NCI-H2029 treated with DMSO at 0.1 percent for 48 hours (cell line): ENCODE measurements around the gene FXR1.
A peak's percentile ranks its signal among the peaks of the same experiment; 100 is the strongest.
"Not testable (repeated sequence)": the region's sequence is repeated elsewhere in the genome, so short reads cannot be mapped to it uniquely, and the experiment has no call there.

Source experiments
- DNase-seq: peaks from one replicate; lab custom pipeline; 2025; lab: John Stamatoyannopoulos, UW

The FXR1 gene

DNA sequence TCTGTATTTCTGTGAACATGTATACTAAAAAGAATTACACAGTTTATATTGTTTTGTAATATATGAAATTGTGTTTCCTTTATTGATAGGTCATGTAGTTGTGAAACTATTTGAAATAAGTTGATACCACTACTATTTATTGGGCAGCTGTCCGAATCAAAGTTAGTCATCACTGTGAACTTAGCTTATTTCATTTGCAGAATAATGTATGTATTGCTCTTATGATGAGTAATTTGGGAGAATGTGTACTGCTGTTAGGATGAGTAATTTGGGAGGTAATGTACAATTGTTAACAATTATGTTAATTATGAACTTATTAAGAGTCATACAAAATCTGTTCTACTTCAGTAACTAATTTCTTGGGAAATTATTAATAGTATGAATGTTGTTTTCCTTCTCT lies 22.2 kb downstream of the FXR1 start:
- no peak for DNase-seq

DNA sequence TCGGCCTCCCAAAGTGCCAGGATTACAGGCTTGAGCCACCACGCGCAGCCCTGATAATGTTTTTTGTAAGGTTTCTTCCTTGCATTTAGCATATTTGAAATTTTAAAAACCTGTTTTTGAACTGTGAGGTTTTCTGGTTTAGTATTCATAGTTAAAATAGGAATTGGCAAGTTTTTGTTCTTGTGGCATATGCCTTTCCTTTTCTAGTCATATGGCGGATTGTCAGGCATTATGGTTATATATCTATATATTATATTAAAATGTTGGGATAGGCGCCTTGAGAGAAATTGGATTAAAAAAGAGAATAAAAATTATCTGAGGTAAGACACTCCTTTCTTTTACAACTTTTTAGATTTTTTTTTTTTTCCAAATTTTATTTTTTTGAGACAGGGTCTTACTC lies 28.4 kb downstream of the FXR1 start:
- DNase-seq: no peak

DNA sequence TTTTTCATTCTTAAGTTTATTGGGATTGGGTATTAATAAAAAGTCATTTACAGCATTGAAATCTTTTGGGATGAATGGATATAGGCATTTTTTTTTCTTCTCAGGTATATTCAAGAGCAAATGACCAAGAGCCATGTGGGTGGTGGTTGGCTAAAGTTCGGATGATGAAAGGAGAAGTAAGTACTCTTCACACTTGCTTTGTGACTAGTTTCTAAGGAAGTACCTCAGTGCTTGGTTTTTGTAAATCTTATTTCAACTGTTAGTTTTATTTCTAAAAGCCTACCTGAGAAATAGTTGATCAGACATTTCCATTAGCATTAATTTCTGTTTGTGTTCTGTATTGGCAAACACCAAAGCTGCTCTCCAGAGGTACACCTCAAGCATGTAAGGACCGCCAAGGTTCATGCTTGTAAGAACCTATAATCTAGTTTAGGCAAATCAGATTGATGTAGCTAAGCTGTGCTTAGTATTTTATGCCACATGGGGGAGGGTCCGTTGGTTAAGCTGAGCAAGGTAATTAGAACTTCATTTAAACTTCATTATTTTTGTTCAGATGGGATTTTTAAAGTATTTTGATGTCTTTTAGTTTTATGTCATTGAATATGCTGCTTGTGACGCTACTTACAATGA lies 35.4 kb downstream of the FXR1 start:
- DNase-seq: no peak

DNA sequence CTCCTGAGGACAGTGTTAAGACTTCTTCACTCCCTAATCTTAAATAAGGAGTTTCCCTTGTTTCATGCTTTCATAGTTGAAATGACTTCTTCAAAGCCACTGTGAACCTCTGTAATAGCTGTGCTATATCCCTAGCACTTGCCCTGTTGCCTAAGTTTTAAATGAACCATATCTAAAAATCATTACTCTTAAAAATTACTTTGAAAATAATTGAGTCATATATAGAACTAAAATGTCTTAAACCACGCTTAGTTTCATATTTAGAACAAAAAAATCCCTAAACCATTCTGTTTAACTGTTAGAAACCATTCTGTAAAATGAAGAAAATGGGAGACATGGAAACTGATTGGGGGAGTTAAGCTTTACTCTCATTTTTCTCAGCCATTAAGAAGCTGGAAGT lies 47.2 kb downstream of the FXR1 start:
- DNase-seq: no peak

DNA sequence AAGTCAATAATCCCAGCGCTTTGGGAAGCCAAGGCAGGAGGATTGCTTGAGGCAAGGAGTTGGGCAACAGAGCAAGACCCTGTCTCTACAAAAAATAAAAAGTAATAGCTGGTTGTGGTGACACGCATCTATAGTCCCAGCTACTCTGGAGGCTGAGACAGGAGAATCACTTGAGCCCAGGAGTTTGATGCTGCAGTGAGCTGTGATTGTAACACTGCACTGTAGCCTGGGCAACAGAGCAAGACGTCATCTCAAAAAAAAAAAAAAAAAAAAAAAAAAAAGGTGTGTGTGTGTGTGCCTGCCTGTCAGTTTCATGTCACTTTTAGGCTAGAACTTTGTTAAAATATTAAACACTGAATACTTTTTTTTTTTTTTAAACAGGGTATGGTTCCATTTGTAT lies 48.6 kb downstream of the FXR1 start:
- DNase-seq: no peak

DNA sequence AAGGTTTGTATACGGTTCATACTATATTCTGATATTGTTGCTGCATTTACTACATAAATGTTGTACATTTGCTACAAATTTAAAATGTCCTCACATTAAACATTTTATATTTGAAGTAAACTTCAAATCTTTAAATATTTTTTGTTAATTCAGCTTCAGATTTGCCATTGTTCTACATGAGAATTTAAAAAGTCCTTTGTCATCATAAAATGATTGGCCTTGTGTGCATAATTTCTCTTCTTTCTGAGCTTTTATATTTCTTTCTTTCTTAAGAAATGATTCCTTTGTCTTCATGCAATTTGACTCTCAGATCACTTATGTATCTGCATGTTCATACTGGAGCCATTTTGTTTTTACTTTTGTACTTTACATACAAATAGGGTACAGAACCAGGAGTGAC lies 49.1 kb downstream of the FXR1 start:
- no peak for DNase-seq

DNA sequence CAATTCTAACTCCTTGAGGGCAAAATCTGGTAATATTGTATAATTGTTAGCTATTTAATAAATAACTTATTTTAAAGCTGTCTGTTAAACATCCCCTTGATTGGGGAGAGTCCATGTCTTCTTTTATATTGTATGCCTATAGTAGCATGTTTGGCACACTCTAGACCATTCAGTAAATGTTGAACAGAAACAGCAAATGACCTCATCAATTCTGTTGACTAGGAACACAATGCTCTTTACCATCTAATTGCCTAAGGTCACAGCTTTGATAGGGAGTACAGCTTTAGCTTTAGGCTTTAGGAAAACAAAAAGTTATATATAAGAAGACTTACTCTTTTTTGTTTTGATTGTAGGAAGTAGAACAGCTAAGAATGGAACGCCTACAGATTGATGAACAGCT lies 50.1 kb downstream of the FXR1 start:
- DNase-seq: no peak

DNA sequence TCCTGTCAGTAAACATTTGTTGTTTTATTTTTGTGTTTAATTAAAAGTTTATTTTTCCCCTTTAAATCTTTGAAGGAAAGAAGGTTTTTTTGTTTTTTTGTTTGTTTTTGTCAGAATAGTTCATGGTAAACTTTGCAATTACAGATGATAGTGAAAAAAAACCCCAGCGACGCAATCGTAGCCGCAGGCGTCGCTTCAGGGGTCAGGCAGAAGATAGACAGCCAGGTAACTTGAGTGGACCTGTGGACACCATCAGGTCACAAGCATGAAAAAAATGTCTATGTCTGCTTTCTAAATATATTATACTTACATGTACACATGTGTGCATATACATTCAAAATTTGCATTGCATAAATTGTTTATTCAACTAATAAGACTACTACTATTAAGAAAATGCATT lies 58.5 kb downstream of the FXR1 start:
- DNase-seq: no peak

DNA sequence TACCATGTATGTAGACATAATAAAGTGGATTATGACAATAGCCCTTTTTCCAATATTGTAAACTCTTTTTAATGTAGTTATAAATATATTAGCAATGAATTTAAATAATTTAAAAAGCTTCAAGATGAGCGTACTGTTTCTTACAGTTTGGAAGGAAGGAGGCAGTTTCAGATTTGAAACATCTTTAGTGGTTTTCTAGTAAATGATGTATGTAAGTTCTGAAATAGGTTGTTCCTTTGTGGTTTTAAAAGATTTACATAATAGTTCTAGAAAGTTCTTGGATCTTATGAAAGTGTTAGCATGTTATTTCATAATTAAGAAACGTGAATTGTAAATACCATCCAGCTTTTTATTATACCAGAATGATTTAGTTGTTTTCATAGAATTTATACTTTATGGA lies 61.1 kb downstream of the FXR1 start:
- DNase-seq: no peak

DNA sequence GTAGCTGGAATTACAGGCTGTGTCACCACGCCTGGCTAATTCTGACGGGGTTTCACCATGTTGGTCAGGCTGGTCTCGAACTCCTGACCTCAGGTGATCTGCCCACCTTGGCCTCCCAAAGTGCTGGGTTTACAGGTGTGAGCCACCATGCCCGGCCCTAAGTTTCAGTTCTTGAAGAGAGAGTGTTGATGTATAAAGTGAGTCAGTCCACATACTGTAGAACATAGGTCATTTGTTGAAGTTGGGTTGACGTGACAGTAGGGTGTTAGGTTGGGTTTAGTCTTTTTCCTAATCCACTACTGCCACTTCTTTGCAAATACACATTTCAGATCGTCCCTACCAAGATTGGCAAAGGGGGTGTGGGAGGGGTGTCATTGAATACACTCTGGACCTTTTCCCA lies 61.8 kb downstream of the FXR1 start:
- DNase-seq: no peak

DNA sequence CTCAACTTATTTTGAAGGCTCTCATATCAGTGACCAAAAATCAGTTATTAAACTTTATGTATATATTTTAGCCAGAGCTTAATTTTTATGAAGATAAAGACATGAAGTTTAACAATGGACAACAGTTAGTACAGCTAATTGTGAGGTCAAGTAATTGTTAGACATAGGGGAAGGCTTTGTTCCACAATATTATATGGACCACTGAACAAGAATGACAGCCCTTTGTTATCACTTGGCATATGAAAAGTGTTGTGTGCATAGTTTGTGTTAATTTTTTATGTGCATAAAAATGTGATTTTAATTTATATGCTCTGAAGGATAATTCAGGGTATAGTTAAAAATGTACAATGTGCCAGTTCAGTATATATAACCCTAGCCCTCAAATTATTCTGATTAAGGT lies 65.0 kb downstream of the FXR1 start:
- DNase-seq: no peak

DNA sequence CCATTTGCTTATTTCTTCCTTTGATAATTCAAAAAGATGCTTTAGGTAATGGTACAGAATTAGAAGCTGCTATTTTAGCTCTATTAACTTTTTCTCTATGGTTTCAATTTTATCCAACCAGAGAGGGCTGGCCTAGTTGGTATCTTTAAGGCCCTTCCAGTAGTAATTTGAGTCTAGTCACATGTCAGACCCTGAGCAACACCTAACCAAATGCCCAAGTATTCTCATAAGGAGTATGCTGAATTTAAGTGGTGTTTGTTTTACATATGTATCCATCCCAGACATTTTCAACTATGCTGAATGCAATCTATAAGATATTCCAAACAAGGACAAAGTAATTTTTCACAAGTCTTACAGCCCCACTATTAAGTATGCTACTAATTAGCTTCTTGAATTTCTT lies 67.5 kb downstream of the FXR1 start:
- no peak for DNase-seq

DNA sequence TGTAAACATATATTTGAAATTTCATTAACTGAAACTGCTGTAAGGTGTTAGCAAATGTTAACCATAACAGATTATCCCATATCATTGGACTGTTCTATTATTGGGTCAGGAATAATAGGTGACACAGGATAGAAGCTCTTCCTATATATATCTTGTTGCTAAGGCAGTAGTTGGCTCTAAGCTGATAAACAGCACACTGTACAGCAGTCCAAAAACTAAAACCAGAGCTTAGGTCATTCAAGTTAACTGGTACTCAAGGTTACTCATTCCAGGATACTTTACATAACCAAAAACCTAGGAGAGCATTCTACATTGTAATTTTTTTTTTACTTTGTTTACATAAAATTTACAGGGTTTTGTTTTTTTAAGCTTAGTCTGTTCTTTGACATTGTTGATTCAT lies 68.1 kb downstream of the FXR1 start:
- DNase-seq: no peak

DNA sequence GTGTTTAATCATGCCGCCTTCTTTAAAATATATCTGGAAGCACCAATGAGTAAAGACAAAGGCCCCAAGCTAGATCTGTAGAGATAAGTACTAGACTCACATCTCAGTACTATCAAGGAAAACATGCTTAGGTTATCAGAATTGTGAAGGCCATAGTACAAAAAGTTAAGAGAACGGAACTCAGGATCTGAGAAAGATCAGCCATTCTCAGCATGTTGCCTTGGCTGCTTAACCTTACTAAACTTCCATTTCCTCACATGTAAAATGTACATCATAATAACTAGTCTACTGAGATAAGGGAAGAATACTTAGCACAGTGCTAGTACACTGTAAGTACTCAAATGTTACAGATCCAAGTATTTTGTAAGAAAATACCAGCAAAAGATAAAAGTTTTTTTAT lies 69.4 kb downstream of the FXR1 start:
- DNase-seq: no peak

DNA sequence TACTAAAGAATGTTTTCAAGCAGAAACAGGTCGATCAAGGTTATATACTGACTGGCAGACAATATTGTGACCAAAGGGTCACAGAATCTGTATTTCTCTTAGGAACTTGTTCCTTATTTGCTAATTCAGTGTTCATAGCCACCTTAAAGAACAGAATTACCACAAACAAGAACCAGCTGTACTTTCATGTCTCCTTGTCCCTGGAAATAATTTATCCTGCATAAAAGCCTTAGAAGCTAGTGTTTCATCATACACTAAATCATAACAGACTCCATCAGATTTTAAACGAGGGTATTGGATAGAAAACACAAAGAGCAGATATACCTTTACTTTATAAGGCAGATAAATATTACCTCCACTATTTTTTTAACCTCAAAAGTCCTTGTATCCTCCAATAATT lies 70.7 kb downstream of the FXR1 start:
- DNase-seq: no peak

DNA sequence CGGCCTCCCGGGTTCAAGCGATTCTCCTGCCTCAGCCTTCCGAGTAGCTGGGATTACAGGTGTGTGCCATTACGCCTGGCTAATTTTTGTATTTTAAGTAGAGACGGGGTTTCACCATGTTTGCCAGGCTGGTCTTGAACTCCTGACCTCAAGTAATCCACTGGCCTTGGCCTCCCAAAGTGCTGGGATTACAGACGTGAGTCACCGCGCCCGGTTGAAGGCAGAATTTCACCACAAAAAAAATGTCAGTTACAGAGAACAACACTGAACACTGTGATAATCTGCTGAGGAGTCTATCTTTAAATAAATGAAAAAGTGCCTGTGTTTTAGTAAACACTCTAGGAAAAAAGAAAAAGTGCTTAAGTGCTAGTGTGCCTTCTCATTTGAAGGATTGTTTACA lies 73.9 kb downstream of the FXR1 start:
- DNase-seq: not testable (repeated sequence)

DNA sequence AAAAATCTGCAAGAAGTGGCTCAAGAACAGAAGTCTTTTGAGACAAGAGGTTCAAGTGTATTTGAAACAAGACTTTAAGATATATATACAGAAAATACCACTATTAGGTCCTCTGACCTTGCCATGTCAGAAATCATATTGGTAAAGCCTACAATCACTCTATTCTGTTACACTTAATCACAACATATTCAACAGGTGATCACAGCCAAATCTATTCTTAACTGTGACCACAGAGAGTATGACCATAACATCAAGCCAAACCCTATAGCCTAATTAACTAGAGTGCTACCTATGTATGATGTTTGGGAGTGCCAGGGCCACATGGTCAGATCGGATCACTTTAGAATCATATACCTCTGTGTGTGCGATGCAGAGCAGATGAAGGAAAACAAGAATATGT lies 74.9 kb downstream of the FXR1 start:
- DNase-seq: no peak

DNA sequence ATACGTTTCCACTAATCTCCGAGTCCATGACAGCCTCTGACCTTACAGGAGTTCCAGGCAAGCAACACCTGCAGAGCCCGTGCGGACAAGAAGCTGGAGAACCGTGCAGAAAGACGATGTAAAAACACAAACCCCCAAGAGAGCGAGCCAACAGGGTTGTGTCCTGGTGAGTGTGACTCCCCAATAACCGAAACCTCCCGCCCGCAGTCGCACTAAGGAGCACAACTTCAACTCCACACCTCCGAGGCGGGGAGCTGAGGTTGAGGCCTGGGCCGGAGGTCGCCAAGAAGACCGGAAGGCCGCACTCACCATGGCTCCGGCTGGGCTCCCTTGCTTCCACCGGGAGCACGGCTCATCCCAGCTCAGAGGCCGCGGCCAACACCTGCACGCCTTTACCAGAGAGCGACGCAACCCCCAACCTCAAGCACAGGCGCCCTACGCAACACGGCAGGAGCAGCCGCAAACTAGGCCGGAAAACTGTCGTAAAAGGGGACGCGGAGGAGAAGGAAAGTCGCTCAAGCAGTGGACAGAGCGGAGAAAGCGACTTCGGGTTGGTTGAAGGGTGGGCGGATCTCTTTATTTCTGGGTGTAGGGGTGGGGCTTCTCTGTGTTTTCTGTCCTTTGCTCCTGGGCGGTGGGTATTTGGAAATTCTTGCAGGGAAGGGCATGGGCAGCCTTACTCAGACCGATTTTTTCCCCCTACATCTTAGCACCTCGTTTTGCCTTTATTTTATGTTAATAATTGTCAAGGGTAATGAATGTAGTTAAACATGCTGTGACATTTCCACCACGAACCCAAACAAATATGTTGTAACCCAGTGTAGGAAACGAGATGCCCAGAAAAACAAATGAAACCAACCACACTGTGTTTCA lies 77.1 kb downstream of the FXR1 start, which contains the start of gene DNAJC19:
TSS of gene DNAJC19 (minus strand) at position 446 of the 873 bp plus-strand sequence. CDS start at position 312, 134 bp downstream.
- peak; percentile 97 for DNase-seq

DNA sequence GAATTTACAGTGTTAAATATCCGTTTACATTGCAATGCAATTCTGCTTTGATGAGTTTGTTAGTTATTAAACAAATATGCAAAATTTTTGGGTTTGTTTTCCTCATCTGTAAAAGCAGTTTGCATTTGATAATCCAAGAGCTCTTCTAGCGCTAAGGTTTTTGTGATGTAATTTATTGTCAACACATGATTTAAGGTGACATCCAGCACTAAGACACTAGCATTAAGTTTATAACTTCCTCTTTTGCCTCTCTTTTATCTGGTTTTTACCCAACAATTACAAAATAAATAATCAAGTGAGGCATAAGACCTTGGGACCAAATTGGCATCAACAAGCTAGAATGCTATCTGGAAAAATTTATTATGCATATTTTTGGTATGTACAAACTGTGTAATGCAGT lies 78.0 kb downstream of the FXR1 start:
- no peak for DNase-seq

DNA sequence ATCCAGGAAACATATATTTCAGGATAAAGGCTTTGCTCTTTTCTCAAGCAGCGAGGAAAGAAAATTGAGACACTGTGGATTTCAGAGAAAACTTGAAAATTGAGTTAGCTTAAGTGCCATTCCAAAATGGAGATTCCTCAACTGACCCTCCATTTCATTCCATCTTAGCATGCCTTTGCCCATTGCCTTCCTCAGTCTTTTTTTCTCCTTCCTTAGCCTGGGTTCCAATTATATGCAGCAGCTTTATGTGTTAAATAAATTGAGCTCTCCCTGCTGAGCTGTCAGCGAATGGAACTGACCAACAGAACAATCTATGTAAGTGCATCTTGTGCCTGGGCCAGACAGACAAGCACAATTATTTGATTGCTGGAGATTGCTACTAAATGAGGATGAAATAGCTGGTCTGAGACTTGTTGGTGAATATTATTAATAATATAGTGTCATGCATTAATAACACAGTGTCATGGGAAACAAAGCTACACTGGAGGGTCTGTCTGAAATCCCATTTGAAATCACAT lies 84.0 kb downstream of the FXR1 start:
- DNase-seq: no peak

DNA sequence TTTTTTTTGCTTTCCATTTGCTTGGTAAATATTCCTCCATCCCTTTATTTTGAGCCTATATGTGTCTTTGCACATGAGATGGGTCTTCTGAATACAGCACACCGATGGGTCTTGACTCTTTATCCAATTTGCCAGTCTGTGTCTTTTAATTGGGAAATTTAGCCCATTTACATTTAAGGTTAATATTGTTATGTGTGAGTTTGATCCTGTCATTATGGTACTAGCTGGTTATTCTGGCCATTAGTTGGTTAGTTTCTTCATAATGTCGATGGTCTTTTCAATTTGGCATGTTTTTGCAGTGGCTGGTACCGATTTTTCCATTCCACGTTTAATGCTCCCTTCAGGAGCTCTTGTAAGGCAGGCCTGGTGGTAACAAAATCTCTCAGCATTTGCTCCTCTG lies 89.9 kb downstream of the FXR1 start:
- DNase-seq: not testable (repeated sequence)

DNA sequence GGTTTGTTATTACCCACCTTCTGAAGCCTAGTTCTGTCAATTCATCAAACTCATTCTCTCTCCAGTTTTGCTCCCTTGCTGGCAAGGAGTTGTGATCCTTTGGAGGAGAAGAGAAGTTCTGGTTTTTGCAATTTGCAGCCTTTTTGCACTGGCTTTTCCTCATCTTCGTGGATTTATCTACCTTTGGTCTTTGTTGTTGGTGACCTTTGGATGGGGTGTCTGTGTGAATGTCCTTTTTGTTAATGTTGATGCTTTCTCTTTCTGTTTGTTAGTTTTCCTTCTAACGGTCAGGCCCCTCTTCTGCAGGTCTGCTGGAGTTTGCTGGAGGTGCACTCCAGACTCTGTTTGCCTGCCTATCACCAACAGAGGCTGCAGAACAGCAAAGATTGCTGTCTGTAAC lies 91.0 kb downstream of the FXR1 start:
- not testable (repeated sequence) for DNase-seq

DNA sequence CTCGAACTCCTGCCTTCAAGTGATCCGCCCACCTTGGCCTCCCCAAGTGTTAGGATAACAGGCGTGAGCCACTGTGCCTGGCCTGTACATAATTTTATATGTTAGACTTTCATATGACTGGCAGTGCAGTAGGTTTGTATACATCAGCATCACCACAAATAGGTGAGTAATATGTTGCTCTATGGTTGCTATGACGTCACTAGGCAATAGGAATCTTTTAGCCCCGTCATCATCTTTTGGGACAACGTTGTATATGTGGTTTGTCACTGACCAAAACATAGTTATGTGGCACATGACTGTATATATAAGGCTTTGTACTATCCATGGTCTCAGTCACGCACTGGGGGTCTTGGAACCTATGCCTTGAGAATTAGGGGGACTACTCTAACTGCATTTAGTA lies 94.1 kb downstream of the FXR1 start:
- no peak for DNase-seq
